ENCODE data around the gene ANKRD13A.

GRCh38 chr12:110023059-110023980 is 24.1 kb downstream of the ANKRD13A start:
- TF ChIP-seq POLR2A (IDR thresholded peaks at IDR 0.05; ENCODE audit: low read length) (no peak), GATA1 (IDR thresholded peaks at IDR 0.05; ENCODE audit: low read depth, low read length) (no peak)

All from erythroblast (primary cell).